HL-60 (cell line): Measurements from ENCODE around the gene RTP5.

Experiments
- CTCF ChIP-seq: IDR thresholded peaks from one replicate; pipeline ENCODE4 v1.5.1; 2011; ENCODE audit warnings: low read length, control low read depth, inconsistent platforms; ENCODE audit not compliant: insufficient read depth
- GABPA ChIP-seq: IDR thresholded peaks from 2 replicates; pipeline ENCODE4 v1.6.1; 2012; ENCODE audit warnings: low read depth

- no peak for TF ChIP-seq CTCF
- TF ChIP-seq GABPA = no peak
These were observed 27.5 kb upstream of the RTP5 start for GRCh38 chr2:241842067-241842415.
